Activated CD4-positive, alpha-beta T cell treated with anti-CD3 and anti-CD28 coated beads for 36 hours (primary cell): Measurements from ENCODE around the gene CLBA1. TPM values are rescaled to one million over a fixed set of nuclear protein-coding genes. Genes with fewer than 3 reads are reported as not detected.

Experiments used
- ATAC-seq: fragments of 200-7000 bp; cut with Tn5 transposase; one replicate; pipeline ENCODE4 v1.10.0; 2021; ENCODE audit warnings: mild to moderate bottlenecking, moderate library complexity
- CTCF ChIA-PET: fragments of 350-600 bp; sonication (Branson Sonifier 250); formaldehyde crosslinking; loops from one replicate; lab custom pipeline; 2021; ENCODE audit warnings: antibody characterized with exemption; lab: Charles Lee
- POLR2A ChIA-PET: fragments of 350-600 bp; sonication (Branson Sonifier 250); formaldehyde crosslinking; loops from one replicate; lab custom pipeline; 2021; ENCODE audit warnings: antibody characterized with exemption, inconsistent platforms; lab: Charles Lee
- DNase-seq: peaks from one replicate; pipeline ENCODE4 v3.0.0-alpha.2; 2020
- H3K27ac Mint-ChIP-seq: one replicate; pipeline ENCODE4 v1.8.0; 2021; ENCODE audit warnings: mixed read lengths
- H3K27me3 Mint-ChIP-seq: one replicate; pipeline ENCODE4 v1.8.0; 2021; ENCODE audit warnings: mixed read lengths
- H3K36me3 Mint-ChIP-seq: one replicate; pipeline ENCODE4 v1.8.0; 2021; ENCODE audit warnings: low read depth, mixed read lengths
- H3K4me1 Mint-ChIP-seq: one replicate; pipeline ENCODE4 v1.8.0; 2021; ENCODE audit warnings: mixed read lengths
- H3K4me3 Mint-ChIP-seq: one replicate; pipeline ENCODE4 v1.8.0; 2021; ENCODE audit warnings: mild to moderate bottlenecking, moderate library complexity, mixed read lengths
- H3K9me3 Mint-ChIP-seq: one replicate; pipeline ENCODE4 v1.8.0; 2021; ENCODE audit warnings: low read depth, mixed read lengths
- intact Hi-C, 2 experiments: fragments of 100-400 bp; cut with DNase I in 1 of 2; cut with micrococcal nuclease in 1 of 2; formaldehyde crosslinking; loops; one replicate each; pipeline versions ENCODE4 v1.14.2 to v1.15.1; 2022 to 2024; cut with DNase I, micrococcal nuclease
- total RNA-seq, 2 experiments: library from RNA; stranded (reverse); gene quantifications; one replicate each; pipeline ENCODE4 v1.2.3, GENCODE V29; 2021

The CLBA1 gene
- total RNA-seq, 2 experiments from 2014 or later, result 1.1 to 1.9 TPM

- CTCF ChIA-PET, result interaction anchor here (1.4 to 2.4 kb wide), 2 partner anchors 9 to 61 kb away, joined by 6 to 14 read pairs; no protein-coding TSS in a partner anchor
- ATAC-seq, result no peak
- no peaks in the 10 kb centered on the region for H3K27me3 Mint-ChIP-seq
- H3K27ac Mint-ChIP-seq, result peak overlapping the region; percentile 47
- POLR2A ChIA-PET, result interaction anchor here (0.6 to 2.9 kb wide), 4 partner anchors 17 to 81 kb away, joined by 3 to 21 read pairs (median 4); partner anchors contain the start of genes CDCA4 and GPR132
- H3K4me3 Mint-ChIP-seq, result peak overlapping the region; percentile 61
- no peaks in the 10 kb centered on the region for H3K9me3 Mint-ChIP-seq
- peaks cover 5% of the 10 kb centered on the region for H3K4me1 Mint-ChIP-seq
- no peaks in the 10 kb centered on the region for H3K36me3 Mint-ChIP-seq
- DNase-seq, result no peak
- intact Hi-C loops, result loop anchor here in 1 of 2 experiments (2.0 kb wide), 1 partner anchor 61 kb away; no protein-coding TSS in a partner anchor
Measured at GRCh38 chr14:104984056-104984894, 1.3 kb upstream of the CLBA1 start.

- peaks cover 5% of the 10 kb centered on the region for H3K4me1 Mint-ChIP-seq
- no peaks in the 10 kb centered on the region for H3K9me3 Mint-ChIP-seq
- DNase-seq (no peak), ATAC-seq (no peak)
- CTCF ChIA-PET, result interaction anchor here (0.5 to 1.1 kb wide), 3 partner anchors 12 to 449 kb away, joined by 3 read pairs; no protein-coding TSS in a partner anchor
- H3K27ac Mint-ChIP-seq, result no peak overlapping the region
- peak overlapping the region; percentile 64 for H3K4me3 Mint-ChIP-seq
- H3K27me3 Mint-ChIP-seq, result no peaks in the 10 kb centered on the region
- H3K36me3 Mint-ChIP-seq, result no peaks in the 10 kb centered on the region
- POLR2A ChIA-PET, result no interaction called here
- intact Hi-C loops, result loop anchor here in 1 of 2 experiments (5.0 kb wide), 1 partner anchor 36 kb away; the partner anchor contains the start of gene CDCA4
Measured at GRCh38 chr14:104986487-104987164, 1.0 kb downstream of the CLBA1 start.

- H3K9me3 Mint-ChIP-seq, result no peaks in the 10 kb centered on the region
- H3K27ac Mint-ChIP-seq, result no peak overlapping the region
- intact Hi-C loops, result loop anchor here in 1 of 2 experiments (5.0 kb wide), 1 partner anchor 33 kb away; the partner anchor contains the start of gene CDCA4
- peaks cover 6% of the 10 kb centered on the region for H3K36me3 Mint-ChIP-seq
- H3K4me1 Mint-ChIP-seq, result peaks cover 4% of the 10 kb centered on the region
- ChIA-PET CTCF (interaction anchor here (1.6 kb wide), 1 partner anchor 57 kb away, joined by 7 read pairs; no protein-coding TSS in a partner anchor), POLR2A (interaction anchor here (0.6 to 0.9 kb wide), 2 partner anchors 29 to 306 kb away, joined by 3 to 7 read pairs; no protein-coding TSS in a partner anchor)
- H3K27me3 Mint-ChIP-seq, result no peaks in the 10 kb centered on the region
- ATAC-seq (no peak), DNase-seq (no peak)
- no peak overlapping the region for H3K4me3 Mint-ChIP-seq
Measured at GRCh38 chr14:104989236-104989950, 3.8 kb downstream of the CLBA1 start.

GRCh38 chr14:104989951-104990303, 4.3 kb downstream of the CLBA1 start:
- intact Hi-C loops, result loop anchor here in 1 of 2 experiments (5.0 kb wide), 1 partner anchor 32 kb away; the partner anchor contains the start of gene CDCA4
- Mint-ChIP-seq H3K27ac (no peak overlapping the region), H3K4me1 (peaks cover 2% of the 10 kb centered on the region), H3K4me3 (no peak overlapping the region), H3K9me3 (no peaks in the 10 kb centered on the region), H3K36me3 (peaks cover 6% of the 10 kb centered on the region), H3K27me3 (no peaks in the 10 kb centered on the region)
- CTCF ChIA-PET, result interaction anchor here (0.8 to 1.6 kb wide), 2 partner anchors 21 to 56 kb away, joined by 4 to 7 read pairs; no protein-coding TSS in a partner anchor
- POLR2A ChIA-PET, result interaction anchor here (0.6 to 0.9 kb wide), 2 partner anchors 29 to 306 kb away, joined by 3 to 7 read pairs; no protein-coding TSS in a partner anchor
- DNase-seq, result no peak
- ATAC-seq, result no peak

GRCh38 chr14:104991896-104992230, 6.3 kb downstream of the CLBA1 start:
- intact Hi-C loops, result no loop called here
- CTCF ChIA-PET, result no interaction called here
- peaks cover 2% of the 10 kb centered on the region for H3K4me1 Mint-ChIP-seq
- no peaks in the 10 kb centered on the region for H3K9me3 Mint-ChIP-seq
- DNase-seq (no peak), ATAC-seq (no peak)
- H3K4me3 Mint-ChIP-seq, result no peak overlapping the region
- no peak overlapping the region for H3K27ac Mint-ChIP-seq
- peaks cover 6% of the 10 kb centered on the region for H3K36me3 Mint-ChIP-seq
- POLR2A ChIA-PET, result no interaction called here
- no peaks in the 10 kb centered on the region for H3K27me3 Mint-ChIP-seq

GRCh38 chr14:104992501-104992900, 6.9 kb downstream of the CLBA1 start:
- CTCF ChIA-PET, result no interaction called here

GRCh38 chr14:104993306-104993705, 7.7 kb downstream of the CLBA1 start:
- intact Hi-C loops, result no loop called here

More at GRCh38 chr14:104992501-104992900, 6.9 kb downstream of the CLBA1 start:
- Mint-ChIP-seq H3K4me1 (no peaks in the 10 kb centered on the region), H3K27me3 (no peaks in the 10 kb centered on the region), H3K27ac (no peak overlapping the region), H3K36me3 (peaks cover 9% of the 10 kb centered on the region), H3K9me3 (no peaks in the 10 kb centered on the region), H3K4me3 (no peak overlapping the region)
- no peak for DNase-seq
- POLR2A ChIA-PET, result interaction anchor here (1.5 kb wide), 1 partner anchor 27 kb away, joined by 3 read pairs; no protein-coding TSS in a partner anchor
- no peak for ATAC-seq
- intact Hi-C loops, result no loop called here

GRCh38 chr14:104993808-104994591, 8.4 kb downstream of the CLBA1 start:
- ATAC-seq (no peak), DNase-seq (no peak)
- Mint-ChIP-seq H3K27me3 (no peaks in the 10 kb centered on the region), H3K4me1 (no peaks in the 10 kb centered on the region), H3K27ac (no peak overlapping the region), H3K36me3 (peaks cover 9% of the 10 kb centered on the region), H3K4me3 (no peak overlapping the region), H3K9me3 (no peaks in the 10 kb centered on the region)
- ChIA-PET POLR2A (interaction anchor here (0.7 to 1.5 kb wide), 3 partner anchors 11 to 25 kb away, joined by 3 read pairs; no protein-coding TSS in a partner anchor), CTCF (no interaction called here)
- intact Hi-C loops, result no loop called here

More at GRCh38 chr14:104993306-104993705, 7.7 kb downstream of the CLBA1 start:
- Mint-ChIP-seq H3K4me3 (no peak overlapping the region), H3K27ac (no peak overlapping the region), H3K9me3 (no peaks in the 10 kb centered on the region), H3K4me1 (no peaks in the 10 kb centered on the region), H3K27me3 (no peaks in the 10 kb centered on the region), H3K36me3 (peaks cover 9% of the 10 kb centered on the region)
- no peak for DNase-seq
- ChIA-PET POLR2A (interaction anchor here (0.7 to 1.5 kb wide), 3 partner anchors 11 to 26 kb away, joined by 3 read pairs; no protein-coding TSS in a partner anchor), CTCF (no interaction called here)
- no peak for ATAC-seq

GRCh38 chr14:104994978-104995377, 9.4 kb downstream of the CLBA1 start:
- Mint-ChIP-seq H3K4me3 (no peak overlapping the region), H3K27ac (no peak overlapping the region), H3K36me3 (peaks cover 11% of the 10 kb centered on the region), H3K9me3 (no peaks in the 10 kb centered on the region), H3K27me3 (no peaks in the 10 kb centered on the region), H3K4me1 (no peaks in the 10 kb centered on the region)
- no peak for DNase-seq
- POLR2A ChIA-PET, result no interaction called here
- ATAC-seq, result no peak
- intact Hi-C loops, result no loop called here
- CTCF ChIA-PET, result no interaction called here

- no peaks in the 10 kb centered on the region for H3K9me3 Mint-ChIP-seq
- no peaks in the 10 kb centered on the region for H3K27me3 Mint-ChIP-seq
- H3K4me1 Mint-ChIP-seq, result no peaks in the 10 kb centered on the region
- no peak overlapping the region for H3K27ac Mint-ChIP-seq
- no peak overlapping the region for H3K4me3 Mint-ChIP-seq
- no peak for ATAC-seq
- H3K36me3 Mint-ChIP-seq, result peaks cover 11% of the 10 kb centered on the region
- intact Hi-C loops, result no loop called here
- DNase-seq, result no peak
- CTCF ChIA-PET, result interaction anchor here (0.6 kb wide), 1 partner anchor 1137 kb away, joined by 4 read pairs; no protein-coding TSS in a partner anchor
- POLR2A ChIA-PET, result no interaction called here
Measured at GRCh38 chr14:104996032-104996431, 10.4 kb downstream of the CLBA1 start.
